Measurements from ENCODE around the gene C11orf16.
"Not testable (repeated sequence)": the region's sequence is repeated elsewhere in the genome, so short reads cannot be mapped to it uniquely, and the experiment has no call there.

Gene C11orf16, protein sequence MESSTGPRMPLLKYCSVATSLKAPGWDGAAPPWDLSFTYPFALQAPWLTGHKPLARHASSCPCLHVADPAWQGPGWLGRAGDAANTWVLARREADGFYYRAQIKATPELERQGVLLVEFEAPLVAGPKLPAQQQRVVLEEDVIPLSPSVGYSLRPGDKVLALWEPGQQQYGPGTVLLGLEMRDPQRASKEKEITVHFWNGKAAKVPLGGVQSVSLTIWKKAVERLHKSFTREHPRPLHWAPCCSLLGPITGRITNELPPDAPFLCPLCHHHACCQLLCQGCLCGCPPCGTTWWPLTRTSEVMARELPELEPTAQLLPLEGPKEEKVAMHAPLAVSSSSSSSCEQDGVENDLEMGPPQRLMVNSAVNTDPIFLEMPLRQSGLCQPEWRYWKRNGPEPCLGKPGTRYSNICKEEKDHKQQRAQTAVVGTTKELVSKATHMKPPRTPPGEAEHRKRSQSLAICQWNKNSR

DNA sequence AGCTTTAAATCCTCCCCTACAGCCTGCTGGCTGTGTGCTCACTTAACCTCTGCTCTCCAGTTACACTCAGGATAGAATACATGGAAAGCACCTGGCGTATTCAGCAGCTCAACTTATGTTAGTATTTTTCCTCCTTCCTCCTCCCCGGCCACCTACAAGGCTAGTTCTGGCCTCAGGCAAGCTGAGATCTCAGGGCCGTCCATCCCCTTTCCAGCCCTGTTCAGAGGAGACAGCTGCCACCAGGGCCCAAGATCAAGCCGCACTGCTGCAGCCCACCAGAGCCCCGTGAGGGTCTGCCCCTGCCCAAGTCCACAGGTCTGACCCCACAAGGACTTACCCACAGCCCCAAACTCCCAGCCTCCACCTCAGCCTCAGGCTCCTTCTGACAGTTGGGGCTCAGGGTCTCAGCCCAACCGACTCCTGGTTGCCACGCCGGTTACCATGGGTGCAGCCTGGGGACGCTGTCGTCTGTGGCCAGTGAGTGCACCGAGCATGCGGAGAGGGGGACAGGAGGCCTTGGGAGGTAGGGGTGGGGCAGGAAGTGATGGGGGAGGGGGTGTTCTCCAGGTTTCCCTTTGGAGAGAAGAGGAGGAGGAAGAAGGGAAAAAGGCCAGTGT lies at the start of gene C11orf16:
C11orf16 (minus strand) TSS at position 384 of the 617 bp plus-strand sequence. CDS start 639 bp downstream, outside the sequence.
- H3K4me3 Mint-ChIP-seq: no peak within 1 kb of the TSS
- H3K27me3 Mint-ChIP-seq (ENCODE audit: low read depth): no peaks in the 10 kb centered on the region
- DNase-seq (ENCODE audit: low spot score): no peak
- H3K36me3 Mint-ChIP-seq (ENCODE audit: low read depth): no peaks in the 10 kb centered on the region
- H3K27ac Mint-ChIP-seq: no peak within 1 kb of the TSS
- no peaks in the 10 kb centered on the region for H3K4me1 Mint-ChIP-seq (ENCODE audit: low read depth)
- H3K9me3 Mint-ChIP-seq: no peaks in the 10 kb centered on the region

GRCh38 chr11:8980485-8980884 lies 47.7 kb upstream of the C11orf16 start:
- DNase-seq (ENCODE audit: low spot score): no peak
- Mint-ChIP-seq H3K4me3 (no peak overlapping the region), H3K36me3 (ENCODE audit: low read depth) (peaks cover 1% of the 10 kb centered on the region), H3K9me3 (no peaks in the 10 kb centered on the region), H3K27me3 (ENCODE audit: low read depth) (no peaks in the 10 kb centered on the region), H3K27ac (no peak overlapping the region), H3K4me1 (ENCODE audit: low read depth) (peaks cover 2% of the 10 kb centered on the region)

DNA sequence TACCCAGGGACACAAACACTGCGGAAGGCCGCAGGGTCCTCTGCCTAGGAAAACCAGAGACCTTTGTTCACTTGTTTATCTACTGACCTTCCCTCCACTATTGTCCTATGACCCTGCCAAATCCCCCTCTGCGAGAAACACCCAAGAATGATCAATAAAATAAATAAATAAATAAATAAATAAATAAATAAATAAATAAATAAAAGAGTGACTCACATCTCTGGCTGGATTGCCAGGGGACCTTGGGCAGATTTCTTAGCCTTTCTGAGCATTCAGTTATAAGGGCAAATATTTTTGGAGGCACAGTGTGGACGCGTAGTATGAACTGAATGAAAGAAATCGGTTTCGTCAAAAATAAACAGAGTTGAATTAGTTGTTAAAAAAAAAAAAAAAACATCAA lies 46.6 kb upstream of the C11orf16 start:
- not testable (repeated sequence) for H3K4me1 Mint-ChIP-seq (ENCODE audit: low read depth); H3K4me3 Mint-ChIP-seq; H3K9me3 Mint-ChIP-seq; H3K27me3 Mint-ChIP-seq (ENCODE audit: low read depth); H3K36me3 Mint-ChIP-seq (ENCODE audit: low read depth); DNase-seq (ENCODE audit: low spot score); H3K27ac Mint-ChIP-seq

- Mint-ChIP-seq H3K27me3 (ENCODE audit: low read depth) (no peaks in the 10 kb centered on the region), H3K27ac (no peak overlapping the region), H3K4me1 (ENCODE audit: low read depth) (no peaks in the 10 kb centered on the region), H3K4me3 (no peak overlapping the region), H3K36me3 (ENCODE audit: low read depth) (no peaks in the 10 kb centered on the region), H3K9me3 (no peaks in the 10 kb centered on the region)
- DNase-seq (ENCODE audit: low spot score): no peak
Observed at GRCh38 chr11:8973121-8973520, 40.4 kb upstream of the C11orf16 start.

DNA sequence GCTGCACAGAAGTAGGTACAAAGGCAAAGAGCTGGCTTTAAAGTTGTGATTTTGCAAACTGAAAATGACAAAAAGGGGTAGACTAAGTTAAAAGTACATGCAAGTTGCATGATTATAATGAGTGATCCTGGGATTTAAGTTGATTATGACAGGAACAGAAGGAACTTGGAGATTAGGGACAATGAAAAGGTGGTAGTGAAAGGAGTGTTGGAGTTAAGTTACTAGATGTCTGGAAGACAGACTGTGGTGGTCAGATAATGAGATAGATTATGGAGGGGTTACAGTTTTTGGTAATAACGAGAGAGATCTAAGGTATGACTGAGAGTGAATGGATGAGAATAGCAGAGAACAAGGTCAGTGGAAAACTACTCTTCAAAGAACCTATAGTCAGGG lies 39.2 kb upstream of the C11orf16 start:
- Mint-ChIP-seq H3K36me3 (ENCODE audit: low read depth) (no peaks in the 10 kb centered on the region), H3K9me3 (no peaks in the 10 kb centered on the region), H3K27ac (no peak overlapping the region), H3K27me3 (ENCODE audit: low read depth) (no peaks in the 10 kb centered on the region), H3K4me1 (ENCODE audit: low read depth) (peaks cover under 1% of the 10 kb centered on the region), H3K4me3 (no peak overlapping the region)
- no peak for DNase-seq (ENCODE audit: low spot score)

GRCh38 chr11:8971196-8971923 lies 38.6 kb upstream of the C11orf16 start:
- Mint-ChIP-seq H3K27ac (no peak overlapping the region), H3K4me3 (no peak overlapping the region), H3K27me3 (ENCODE audit: low read depth) (no peaks in the 10 kb centered on the region), H3K36me3 (ENCODE audit: low read depth) (no peaks in the 10 kb centered on the region), H3K4me1 (ENCODE audit: low read depth) (peaks cover 7% of the 10 kb centered on the region), H3K9me3 (no peaks in the 10 kb centered on the region)
- DNase-seq (ENCODE audit: low spot score): no peak

- no peaks in the 10 kb centered on the region for H3K36me3 Mint-ChIP-seq (ENCODE audit: low read depth)
- H3K9me3 Mint-ChIP-seq: no peaks in the 10 kb centered on the region
- H3K27ac Mint-ChIP-seq: no peak overlapping the region
- H3K27me3 Mint-ChIP-seq (ENCODE audit: low read depth): no peaks in the 10 kb centered on the region
- no peak for DNase-seq (ENCODE audit: low spot score)
- no peak overlapping the region for H3K4me3 Mint-ChIP-seq
- H3K4me1 Mint-ChIP-seq (ENCODE audit: low read depth): peaks cover 27% of the 10 kb centered on the region
Observed at GRCh38 chr11:8967184-8967583, 34.4 kb upstream of the C11orf16 start.

GRCh38 chr11:8964324-8965320 lies 31.9 kb upstream of the C11orf16 start, which contains the start of gene TMEM9B:
TSS of gene TMEM9B (minus strand) at chr11:8964442. CDS start at chr11:8964313, 129 bp downstream.
- Mint-ChIP-seq H3K36me3 (ENCODE audit: low read depth) (peaks cover 2% of the 10 kb centered on the region), H3K9me3 (no peaks in the 10 kb centered on the region), H3K27me3 (ENCODE audit: low read depth) (no peaks in the 10 kb centered on the region), H3K4me1 (ENCODE audit: low read depth) (peaks cover 34% of the 10 kb centered on the region), H3K27ac (peak within 1 kb of the TSS; percentile 96), H3K4me3 (peak within 1 kb of the TSS; percentile 99)
- peak; percentile 87 for DNase-seq (ENCODE audit: low spot score)

GRCh38 chr11:8963569-8964323 lies 31.0 kb upstream of the C11orf16 start:
- Mint-ChIP-seq H3K36me3 (ENCODE audit: low read depth) (peaks cover 2% of the 10 kb centered on the region), H3K9me3 (no peaks in the 10 kb centered on the region), H3K27ac (peak overlapping the region; percentile 96), H3K27me3 (ENCODE audit: low read depth) (no peaks in the 10 kb centered on the region), H3K4me1 (ENCODE audit: low read depth) (peaks cover 36% of the 10 kb centered on the region), H3K4me3 (peak overlapping the region; percentile 99)
- no peak for DNase-seq (ENCODE audit: low spot score)

DNA sequence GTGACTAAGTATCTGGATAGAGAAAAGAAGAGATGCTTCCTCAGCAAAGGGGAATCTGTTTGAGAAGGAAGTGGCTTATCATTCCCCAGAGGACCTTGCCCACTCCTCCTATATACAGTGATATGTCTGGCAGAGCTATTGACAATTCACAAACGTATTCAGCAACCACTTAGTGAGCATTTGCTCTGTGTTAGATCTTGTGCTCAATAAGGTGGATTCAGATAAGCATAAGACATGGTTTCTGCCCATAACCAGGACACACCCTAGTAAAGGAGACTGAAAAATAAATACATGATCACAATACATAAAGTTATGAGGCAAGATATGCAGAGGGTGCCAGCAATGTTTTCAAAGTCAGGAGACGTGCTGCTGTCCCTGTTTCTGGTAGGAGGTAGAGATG lies 30.1 kb upstream of the C11orf16 start:
- Mint-ChIP-seq H3K27me3 (ENCODE audit: low read depth) (no peaks in the 10 kb centered on the region), H3K36me3 (ENCODE audit: low read depth) (peaks cover 2% of the 10 kb centered on the region), H3K4me1 (ENCODE audit: low read depth) (peaks cover 36% of the 10 kb centered on the region), H3K27ac (peak overlapping the region; percentile 54), H3K4me3 (peak overlapping the region; percentile 99), H3K9me3 (no peaks in the 10 kb centered on the region)
- no peak for DNase-seq (ENCODE audit: low spot score)

- H3K27ac Mint-ChIP-seq: no peak overlapping the region
- no peak overlapping the region for H3K4me3 Mint-ChIP-seq
- no peaks in the 10 kb centered on the region for H3K9me3 Mint-ChIP-seq
Observed at GRCh38 chr11:8961401-8961800, 28.7 kb upstream of the C11orf16 start.

GRCh38 chr11:8959546-8960166 lies 26.9 kb upstream of the C11orf16 start:
- Mint-ChIP-seq H3K27ac (no peak overlapping the region), H3K27me3 (ENCODE audit: low read depth) (no peaks in the 10 kb centered on the region), H3K4me1 (ENCODE audit: low read depth) (peaks cover 31% of the 10 kb centered on the region), H3K4me3 (peak overlapping the region; percentile 5), H3K9me3 (no peaks in the 10 kb centered on the region), H3K36me3 (ENCODE audit: low read depth) (peaks cover 20% of the 10 kb centered on the region)
- DNase-seq (ENCODE audit: low spot score): peak; percentile 26

More at GRCh38 chr11:8961401-8961800, 28.7 kb upstream of the C11orf16 start:
- no peaks in the 10 kb centered on the region for H3K27me3 Mint-ChIP-seq (ENCODE audit: low read depth)
- peaks cover 9% of the 10 kb centered on the region for H3K36me3 Mint-ChIP-seq (ENCODE audit: low read depth)
- DNase-seq (ENCODE audit: low spot score): no peak
- H3K4me1 Mint-ChIP-seq (ENCODE audit: low read depth): peaks cover 39% of the 10 kb centered on the region

Measured in T-helper 2 cell treated with Interferon-gamma antibody and Interleukin-4, amounts not matched to agents 5 μg/mL and 100 μg/mL, for 36 hours (primary cell).